GM18870 (cell line): ENCODE measurements around the gene RFX2.
A peak's percentile ranks its signal among the peaks of the same experiment; 100 is the strongest.

ENCODE experiments used
- ATAC-seq: cut with Tn5 transposase; IDR thresholded peaks from one replicate; pipeline ENCODE4 v1.9.1; 2021; ENCODE audit warnings: moderate library complexity; ENCODE audit not compliant: unreplicated experiment

RFX2 gene

DNA sequence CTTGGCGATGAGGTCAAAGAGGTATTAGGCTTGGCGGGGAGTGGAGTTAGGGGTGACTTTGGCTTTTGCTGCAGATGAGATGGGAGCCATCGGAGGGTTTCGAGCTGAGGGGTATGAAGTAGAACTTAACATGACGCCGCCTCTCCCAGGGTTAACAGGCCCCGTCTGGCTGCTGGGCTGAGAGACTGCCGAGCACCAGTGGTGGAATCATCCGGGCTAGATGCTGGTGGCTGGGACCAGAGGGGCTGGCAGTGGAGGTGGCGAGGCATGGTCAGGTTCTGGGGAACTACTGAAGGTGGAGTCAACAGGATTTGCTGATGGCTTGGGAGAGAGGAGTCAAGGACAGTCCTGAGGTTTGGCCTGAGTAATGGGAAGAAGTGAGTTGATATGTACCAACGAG lies 4.9 kb downstream of the RFX2 start:
- no peak for ATAC-seq

DNA sequence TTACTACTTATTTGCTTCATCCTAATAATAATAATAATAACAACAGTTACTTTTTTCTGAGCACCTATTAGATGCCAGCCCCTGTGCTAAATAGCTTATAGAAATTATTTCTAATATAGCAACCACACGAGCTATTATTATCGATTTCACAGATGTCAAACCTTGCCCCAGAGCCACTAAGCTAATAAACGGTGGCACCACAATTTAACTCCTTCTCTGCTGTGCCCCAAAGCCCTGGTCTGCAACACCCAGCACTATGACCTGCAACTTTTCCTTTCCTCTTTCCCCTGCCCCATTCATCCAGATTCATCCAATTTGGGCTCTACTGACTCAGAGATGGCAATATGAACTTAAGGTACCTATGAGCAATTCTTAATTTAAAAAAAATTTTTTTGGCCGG lies 6.4 kb downstream of the RFX2 start:
- ATAC-seq = no peak

DNA sequence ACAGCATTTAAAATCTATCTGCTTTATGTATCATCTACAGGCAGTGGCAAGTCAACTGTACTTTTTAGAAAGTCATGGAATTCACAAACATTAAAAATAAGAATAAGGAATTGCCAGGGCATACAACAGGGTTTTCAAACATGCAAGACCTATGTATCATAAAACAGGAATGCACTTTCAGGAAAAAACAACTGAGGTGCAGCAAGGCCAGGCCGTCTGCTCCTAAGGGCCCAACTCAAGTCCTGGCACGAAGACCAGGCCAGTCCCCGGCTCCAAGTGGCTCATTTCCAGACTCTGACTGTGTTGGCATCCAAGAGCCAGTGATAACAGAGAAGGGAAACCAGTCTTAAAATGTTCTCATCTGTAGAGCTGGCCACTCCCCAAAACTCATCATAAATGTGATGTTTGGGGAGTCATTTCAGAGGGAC lies 7.1 kb downstream of the RFX2 start:
- no peak for ATAC-seq

DNA sequence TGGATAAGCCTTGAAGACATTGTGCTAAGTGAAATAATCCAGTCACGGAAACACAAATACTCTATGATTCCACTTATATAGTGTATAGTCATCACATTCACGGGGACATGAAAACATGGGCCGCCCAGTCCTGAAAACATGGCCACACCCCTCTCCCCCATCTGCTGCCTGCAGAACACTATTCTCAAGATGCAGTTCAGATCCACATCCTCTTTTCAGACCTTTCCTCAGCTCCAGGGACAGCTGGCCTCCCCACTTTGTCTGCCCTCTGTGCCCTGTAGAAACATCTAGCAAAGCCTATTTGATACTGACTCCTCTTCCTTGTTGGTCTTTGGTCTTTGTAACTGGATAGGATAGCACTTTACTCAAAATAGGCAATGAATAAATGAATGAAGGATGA lies 8.3 kb downstream of the RFX2 start:
- ATAC-seq = no peak

DNA sequence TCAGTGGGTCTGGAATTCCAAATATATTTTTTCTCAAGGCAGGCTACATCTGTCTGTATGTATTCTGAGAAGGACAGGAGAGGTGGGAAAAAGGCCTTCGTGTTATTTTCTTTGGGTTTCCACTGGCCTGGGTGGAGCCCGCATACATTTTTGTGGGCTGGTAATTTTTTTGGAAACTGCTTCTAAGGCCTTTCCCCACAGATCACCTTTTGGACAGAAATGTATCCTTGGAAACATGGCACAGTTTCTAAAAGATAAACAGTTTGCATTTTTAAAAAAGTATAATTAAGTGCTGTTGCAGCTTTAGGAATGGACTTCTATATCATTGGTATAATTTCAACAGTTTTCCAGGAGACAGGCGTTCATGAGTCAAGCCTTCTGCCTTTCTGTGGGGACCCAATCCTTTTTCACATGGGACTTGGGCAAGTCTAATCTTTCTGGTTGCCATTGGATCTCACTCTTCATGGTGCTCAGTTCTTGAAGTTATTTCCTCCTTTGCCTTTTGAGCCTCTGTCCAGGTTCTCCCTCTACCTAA lies 8.9 kb downstream of the RFX2 start:
- no peak for ATAC-seq

DNA sequence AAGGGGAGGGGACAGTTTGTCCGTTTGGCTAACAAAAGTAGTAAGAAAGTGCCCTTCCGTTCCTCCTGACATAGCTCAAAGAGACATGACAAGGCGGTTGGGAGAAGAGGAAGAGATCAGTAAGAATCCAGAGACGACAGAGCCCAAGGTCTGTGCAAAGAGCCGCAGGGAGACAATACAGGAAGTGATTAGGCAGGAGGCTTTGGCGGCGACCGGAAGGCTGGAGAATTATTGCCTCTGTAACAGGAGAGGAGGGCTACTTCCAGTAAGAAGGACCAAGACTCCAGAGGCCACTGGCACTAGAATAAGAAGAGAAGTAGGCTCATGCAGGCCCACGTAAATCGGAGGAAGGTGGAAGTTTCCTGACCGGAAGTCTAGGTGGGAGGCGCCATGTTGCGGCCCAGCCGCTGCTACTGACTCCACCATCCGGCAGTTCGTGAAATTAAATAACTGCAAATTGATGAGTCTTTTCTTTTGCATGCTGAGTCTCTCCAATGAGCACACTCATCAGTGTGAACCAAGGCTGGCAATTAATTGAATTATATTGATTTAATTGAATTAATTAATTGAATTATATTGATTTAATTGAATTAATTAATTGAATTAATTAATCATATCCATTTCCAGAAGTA lies 9.9 kb downstream of the RFX2 start:
- no peak for ATAC-seq

DNA sequence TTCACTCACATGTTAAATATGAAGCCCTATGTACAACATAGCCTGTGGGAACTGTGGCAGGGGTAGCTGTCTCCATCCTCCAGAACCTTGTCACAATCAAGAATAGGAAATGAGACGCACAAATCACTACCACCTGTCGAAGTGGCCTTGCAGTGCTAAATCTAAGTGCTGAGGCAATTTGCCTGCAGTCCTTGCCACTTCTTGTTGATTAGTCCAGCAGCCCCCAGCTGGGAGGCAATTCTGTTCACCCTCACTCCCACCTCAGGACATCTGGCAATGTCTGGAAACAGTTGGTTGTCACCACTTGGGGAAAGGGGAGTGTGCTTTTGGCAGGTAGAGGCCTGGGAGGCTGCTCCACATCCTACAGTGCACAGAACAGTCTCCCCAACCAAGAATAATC lies 10.7 kb downstream of the RFX2 start:
- ATAC-seq = no peak

DNA sequence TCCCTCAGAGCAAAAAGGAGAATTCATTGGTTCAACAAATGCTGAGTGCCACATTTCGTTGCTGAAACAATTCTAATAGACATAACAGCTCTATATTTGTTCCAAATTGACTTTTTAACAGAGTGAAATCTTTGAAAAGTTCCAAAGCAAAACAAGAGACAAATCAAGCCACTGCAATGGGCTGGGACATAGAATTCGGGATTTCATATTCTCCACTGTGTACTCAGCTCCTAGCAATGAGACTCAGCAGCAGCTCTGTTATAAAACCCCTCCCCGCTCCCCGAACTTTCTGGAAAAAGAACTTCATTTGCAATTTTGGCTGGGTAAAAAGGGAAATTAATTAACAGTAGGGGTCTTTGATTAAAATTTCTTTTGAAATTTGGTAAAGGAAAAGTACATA lies 11.3 kb downstream of the RFX2 start:
- ATAC-seq = no peak

DNA sequence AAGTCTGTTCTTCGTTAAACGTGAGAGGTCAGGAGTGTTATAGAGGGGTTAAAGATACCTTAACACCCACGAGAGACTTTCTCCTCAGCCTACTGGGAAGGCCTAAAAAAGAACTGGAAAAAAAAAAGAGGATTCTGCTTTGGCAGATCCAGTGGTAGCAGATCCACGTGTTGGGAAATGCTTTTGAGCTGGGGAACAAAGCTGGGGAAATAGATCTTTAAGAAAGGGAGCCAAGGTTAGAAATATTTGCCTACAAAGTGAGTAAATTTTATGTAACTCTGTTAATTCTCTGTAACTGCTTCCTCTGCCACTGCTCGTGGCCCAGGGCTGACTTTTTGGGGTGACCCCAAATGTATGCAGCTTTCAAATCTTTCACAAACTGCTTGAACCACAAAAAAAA lies 11.7 kb downstream of the RFX2 start:
- no peak for ATAC-seq

DNA sequence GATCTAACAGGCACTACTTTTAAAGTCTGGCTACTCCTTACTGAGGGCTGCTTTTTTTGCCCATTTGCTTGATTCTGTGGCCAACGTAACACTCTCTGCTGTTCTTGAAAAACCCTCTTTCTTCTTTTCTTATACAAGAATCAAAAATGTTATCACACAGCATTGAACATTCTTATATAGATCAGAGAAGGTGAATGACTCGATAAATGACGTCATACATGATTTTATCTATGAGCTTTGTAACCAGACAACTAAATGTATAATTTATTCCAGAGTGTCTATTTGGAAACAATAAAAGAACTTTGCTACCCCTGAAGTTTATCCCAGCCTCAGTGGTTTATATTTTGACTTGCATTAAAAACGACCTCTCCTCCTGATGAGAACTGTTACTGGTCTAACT lies 12.4 kb downstream of the RFX2 start:
- no peak for ATAC-seq

DNA sequence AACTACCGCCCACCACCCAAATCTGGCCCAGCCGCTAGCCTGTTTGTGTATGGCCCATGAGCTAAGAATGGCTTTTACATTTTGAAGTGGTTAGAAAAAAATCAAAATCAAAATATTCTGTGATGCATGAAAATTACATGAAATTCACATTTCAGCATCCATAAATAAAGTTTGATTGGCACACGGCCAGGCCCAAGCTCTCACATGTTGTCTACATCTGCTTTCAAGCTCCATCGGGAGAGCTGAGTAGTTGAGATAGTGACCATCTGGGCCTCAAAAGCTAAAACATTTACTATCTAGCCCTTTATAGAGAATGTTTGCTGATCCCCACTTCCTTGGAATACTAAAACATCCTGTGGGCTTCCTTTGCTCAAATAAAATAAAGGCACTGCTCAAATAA lies 14.5 kb downstream of the RFX2 start:
- no peak for ATAC-seq

DNA sequence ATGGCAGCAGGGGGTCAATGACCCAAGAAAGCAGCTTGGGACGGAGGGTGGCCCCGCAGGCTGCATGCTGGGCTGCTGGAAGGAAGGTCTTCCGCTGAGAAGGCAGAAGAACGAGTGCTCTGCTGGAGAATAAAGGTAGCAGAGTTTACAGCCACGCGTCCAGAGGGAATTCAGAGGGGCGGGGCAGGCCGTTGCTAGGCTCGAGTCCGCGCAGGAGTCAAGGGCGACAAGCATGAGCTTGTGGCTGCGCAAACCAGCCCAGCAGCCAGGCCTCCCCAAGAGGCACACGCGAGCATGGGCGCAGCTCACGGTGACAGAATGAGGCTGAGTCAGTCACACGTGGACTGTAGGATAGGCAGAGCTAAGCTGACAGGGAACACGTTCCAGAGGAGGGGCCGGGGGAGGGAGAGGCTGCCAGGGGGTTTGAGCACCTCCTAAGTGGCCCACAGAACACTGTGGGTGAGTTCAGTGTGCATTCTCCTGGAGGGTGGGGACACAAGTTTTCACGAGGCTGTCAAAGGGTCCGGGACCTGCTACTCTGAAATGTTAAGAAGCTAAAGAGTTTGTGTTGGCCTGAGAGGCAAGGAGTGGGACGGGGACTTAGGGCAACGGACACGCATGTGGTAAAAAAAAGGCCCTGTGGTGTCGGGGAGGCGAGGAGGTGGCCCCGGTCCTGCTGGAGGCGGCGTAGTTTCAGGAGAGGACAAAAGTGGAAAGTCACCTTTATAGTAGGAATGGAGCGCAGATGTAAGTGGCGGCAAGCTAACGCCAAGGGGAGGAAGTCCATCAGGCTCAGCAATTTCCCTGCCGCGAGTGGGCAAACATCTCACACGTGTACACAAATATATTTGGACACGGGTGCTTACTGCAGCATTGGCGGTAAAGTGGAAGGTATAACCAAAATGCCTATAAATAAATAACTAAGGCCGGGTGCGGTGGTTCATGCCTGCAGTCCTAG lies 17.7 kb downstream of the RFX2 start:
- no peak for ATAC-seq

DNA sequence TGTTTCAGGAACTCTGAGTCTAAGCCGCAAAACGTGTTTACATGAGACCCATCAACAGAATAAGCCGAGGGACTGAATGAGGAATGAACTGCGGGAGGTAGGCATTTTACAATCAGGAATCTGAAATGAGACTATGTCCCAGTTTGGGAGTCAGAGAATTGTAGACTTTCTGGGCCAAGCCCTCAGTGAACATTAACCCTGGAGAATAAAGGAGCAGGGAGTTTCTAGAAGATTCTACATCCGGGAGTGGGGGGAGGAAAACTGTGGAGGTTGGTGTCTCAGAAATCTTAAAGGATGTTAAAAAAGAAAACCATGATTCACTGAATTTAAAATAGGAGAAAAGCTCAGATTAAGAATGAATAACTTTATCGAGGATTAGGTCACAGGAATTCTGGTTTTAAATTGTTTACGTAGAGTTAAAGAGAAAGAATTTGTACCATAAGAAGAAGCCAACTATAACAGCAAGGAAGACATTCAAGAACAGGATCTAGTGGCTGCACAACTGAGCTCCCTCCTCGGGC lies 18.5 kb downstream of the RFX2 start:
- no peak for ATAC-seq

DNA sequence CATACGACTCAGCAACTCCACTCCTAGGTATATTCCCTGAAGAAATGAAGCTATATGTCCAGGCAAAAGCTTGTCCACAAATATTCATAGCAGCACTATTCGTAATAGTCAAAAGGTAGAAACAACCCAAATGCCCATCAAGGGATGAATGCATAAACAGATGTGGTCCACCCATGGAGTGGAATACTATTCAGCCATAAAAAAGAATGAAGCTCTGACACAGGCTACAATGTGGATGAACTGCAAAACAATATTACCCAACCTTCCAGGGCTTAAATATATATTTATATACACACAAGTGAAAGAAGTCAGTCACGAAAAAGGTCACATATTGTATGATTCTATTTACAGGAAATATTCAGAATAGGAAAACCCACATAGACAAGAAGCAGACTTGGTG lies 19.7 kb downstream of the RFX2 start:
- no peak for ATAC-seq

DNA sequence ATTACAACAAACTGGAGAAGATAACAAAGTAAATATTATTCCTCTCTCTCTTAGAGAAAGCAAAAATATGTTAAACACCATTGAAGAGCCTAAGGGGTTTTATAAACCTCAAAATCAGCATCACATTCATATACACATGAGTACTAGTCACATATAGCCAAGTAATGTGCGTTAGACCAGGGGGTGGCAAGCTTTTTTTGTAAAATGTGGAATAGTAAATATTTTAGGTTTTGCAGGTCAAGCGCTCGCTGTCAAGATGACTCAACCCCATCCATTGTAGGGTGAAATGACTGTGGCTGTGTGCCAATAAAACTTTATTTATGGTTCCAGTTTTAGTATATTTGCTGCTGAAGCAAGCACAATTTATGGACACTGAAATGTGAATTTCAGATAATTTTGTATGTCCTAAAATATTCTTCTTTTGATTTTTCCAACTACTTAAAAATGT lies 21.7 kb downstream of the RFX2 start:
- peak; percentile 6 for ATAC-seq

DNA sequence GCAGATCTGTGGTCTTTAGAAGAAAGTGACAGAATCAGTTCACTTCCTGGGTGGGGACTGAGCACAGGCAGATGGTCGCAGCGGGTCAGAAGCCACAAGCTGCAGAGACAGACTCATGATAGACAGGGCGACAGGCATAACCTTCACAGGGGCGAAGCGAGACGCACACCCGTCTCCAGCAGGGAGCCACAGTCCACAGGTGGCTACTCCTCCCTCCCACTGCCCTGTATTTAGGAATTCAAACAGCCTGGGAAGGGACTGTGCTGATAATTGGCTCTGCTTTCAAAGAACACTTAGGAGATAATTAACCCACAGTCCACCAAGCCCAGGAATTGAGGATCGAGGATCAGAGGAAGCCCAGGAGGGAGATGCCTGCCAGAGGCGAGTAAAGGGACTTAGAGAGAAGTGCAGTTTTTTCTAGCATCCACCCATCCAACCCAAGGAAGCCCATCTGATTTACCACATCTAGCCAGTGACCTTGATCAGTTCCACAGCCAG lies 23.2 kb downstream of the RFX2 start:
- no peak for ATAC-seq

DNA sequence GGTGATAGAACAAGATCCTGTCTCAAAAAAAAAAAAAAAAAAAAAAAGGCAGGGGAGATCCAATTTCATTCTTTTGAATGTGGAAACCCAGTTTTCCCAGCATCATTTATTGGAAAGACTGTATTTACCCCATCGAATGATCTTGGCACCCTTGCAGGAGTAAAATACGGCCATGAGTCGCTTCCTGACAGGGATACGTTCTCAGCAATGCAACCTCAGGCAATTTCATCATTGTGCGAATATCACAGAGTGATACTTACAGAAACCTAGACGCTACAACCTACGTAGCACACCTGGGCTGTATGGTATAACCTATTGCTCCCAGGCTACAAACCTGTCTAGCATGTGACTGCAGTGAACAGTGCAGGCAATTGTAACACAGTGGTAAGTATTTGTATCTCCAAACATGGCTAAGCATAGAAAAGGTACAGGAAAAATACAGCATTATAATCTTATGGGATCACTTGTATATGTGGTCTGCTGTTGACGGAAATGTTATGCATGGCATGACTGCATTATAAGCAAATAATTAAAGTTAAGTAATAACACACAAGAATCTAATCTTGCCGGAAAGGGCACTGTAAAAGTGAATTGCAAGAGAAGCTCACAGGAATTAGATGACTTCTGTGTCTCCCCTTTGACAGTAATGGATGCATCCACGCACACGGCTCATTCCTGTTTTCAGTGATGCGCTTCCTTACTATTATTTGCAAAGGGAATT lies 24.1 kb downstream of the RFX2 start:
- ATAC-seq = no peak

DNA sequence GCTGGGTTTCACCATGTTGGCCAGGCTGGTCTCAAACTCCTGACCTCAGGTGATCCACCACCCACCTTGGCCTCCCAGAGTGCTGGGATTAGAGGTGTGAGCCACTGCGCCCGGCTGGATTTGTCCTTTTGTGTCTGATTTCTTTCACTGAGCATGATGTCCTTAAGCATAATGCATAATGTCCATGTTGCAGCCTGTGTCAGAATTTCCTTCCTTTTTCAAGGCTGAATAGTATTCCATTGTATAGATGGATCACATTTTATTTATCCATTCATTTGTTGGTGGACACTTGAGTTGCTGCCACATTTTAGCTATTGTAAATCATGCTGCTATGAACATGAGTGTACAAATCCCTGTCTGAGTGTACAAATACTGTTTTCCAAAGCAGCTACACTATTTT lies 25.5 kb downstream of the RFX2 start:
- no peak for ATAC-seq

DNA sequence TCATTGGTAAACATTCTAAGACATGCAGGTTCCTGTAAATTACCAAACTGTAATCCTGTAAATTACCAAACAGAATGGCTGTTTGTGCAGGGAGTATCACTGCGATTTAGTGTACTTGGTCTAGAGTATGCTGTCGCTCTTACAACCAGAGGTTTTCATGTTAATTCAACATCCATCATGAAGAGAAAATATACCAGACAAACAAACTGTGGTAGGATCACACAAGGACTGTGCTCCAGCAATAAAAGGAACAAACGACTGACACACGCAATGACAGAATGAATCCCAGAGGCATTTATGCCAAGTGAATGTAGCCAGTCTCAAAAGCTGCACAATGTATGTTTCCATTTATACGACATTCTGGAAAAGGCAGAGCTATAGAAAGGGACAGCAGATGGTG lies 31.2 kb downstream of the RFX2 start:
- no peak for ATAC-seq

DNA sequence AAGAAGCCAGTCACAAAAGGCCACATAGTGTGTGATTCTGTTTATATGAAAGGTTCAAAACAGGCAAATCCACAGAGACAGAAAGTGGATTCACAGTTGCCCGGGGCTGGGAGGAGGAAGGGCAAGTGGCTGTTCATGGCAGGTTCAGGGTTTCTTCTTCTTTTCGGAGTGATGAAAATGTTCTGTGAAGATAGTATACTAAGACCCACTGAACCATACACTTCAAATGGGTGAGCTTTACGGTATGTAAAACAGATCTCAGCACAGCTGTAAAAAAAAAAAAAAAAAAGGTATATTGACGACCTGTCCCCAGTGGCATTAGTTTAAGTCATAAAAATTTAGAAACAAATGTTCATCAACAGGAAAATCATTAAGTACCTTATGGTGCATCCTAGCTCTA lies 32.2 kb downstream of the RFX2 start:
- no peak for ATAC-seq
